Anterior cingulate cortex (tissue), 58 donors: ENCODE measurements around the gene KCNJ16.

ENCODE experiments used
- DNase-seq, 58 donors: peaks; one replicate each; lab custom pipeline; 2025; lab: John Stamatoyannopoulos, UW

Gene KCNJ16

GRCh38 chr17:70067134-70067533 is 7.9 kb upstream of the KCNJ16 start:
- peak in 7 of 58 donors; percentile 1 to 79 (median 3) for DNase-seq

- no peak for DNase-seq
Observed at GRCh38 chr17:70070305-70071027, 4.6 kb upstream of the KCNJ16 start.

GRCh38 chr17:70071127-70071526 is 3.9 kb upstream of the KCNJ16 start:
- DNase-seq: no peak

- no peak for DNase-seq
Observed at GRCh38 chr17:70071620-70072019, 3.4 kb upstream of the KCNJ16 start.

GRCh38 chr17:70072546-70073309 is 2.3 kb upstream of the KCNJ16 start:
- peak in 6 of 58 donors; percentile 3 to 50 (median 6) for DNase-seq

- DNase-seq: no peak
Observed at GRCh38 chr17:70073310-70073709, 1.7 kb upstream of the KCNJ16 start.

GRCh38 chr17:70073799-70074198 is 1.2 kb upstream of the KCNJ16 start:
- DNase-seq: no peak

GRCh38 chr17:70074236-70074830 is 692 bp upstream of the KCNJ16 start:
- peak in 1 of 58 donors; percentile 1 for DNase-seq

GRCh38 chr17:70076189-70076588 is 1.2 kb downstream of the KCNJ16 start:
- no peak for DNase-seq

- DNase-seq: no peak
Observed at GRCh38 chr17:70076831-70077230, 1.8 kb downstream of the KCNJ16 start.

GRCh38 chr17:70078549-70078948 is 3.5 kb downstream of the KCNJ16 start:
- no peak for DNase-seq

- no peak for DNase-seq
Observed at GRCh38 chr17:70078994-70079531, 4.0 kb downstream of the KCNJ16 start.

GRCh38 chr17:70080541-70081347 is 5.7 kb downstream of the KCNJ16 start:
- DNase-seq: no peak

GRCh38 chr17:70081885-70082284 is 6.9 kb downstream of the KCNJ16 start:
- DNase-seq: no peak

GRCh38 chr17:70084476-70084875 is 9.5 kb downstream of the KCNJ16 start:
- no peak for DNase-seq

GRCh38 chr17:70086516-70086915 is 11.5 kb downstream of the KCNJ16 start:
- DNase-seq: no peak

- DNase-seq: no peak
Observed at GRCh38 chr17:70089513-70090148, 14.6 kb downstream of the KCNJ16 start.

- no peak for DNase-seq
Observed at GRCh38 chr17:70091005-70091568, 16.1 kb downstream of the KCNJ16 start.

- no peak for DNase-seq
Observed at GRCh38 chr17:70091696-70092095, 16.7 kb downstream of the KCNJ16 start.

GRCh38 chr17:70093163-70093562 is 18.1 kb downstream of the KCNJ16 start:
- DNase-seq: no peak
